Lung (tissue), 12 donors: ENCODE results near the gene SGSM2. TPM values are rescaled to one million over a fixed set of nuclear protein-coding genes. Genes with fewer than 3 reads are reported as not detected.

Experiments used
- ATAC-seq: fragments of 200-7000 bp; cut with Tn5 transposase; one replicate; pipeline ENCODE4 v1.9.1; 2020; ENCODE audit warnings: moderate number of reproducible peaks; ENCODE audit not compliant: insufficient read depth, low FRiP score
- DNase-seq, 3 donors: peaks; one replicate each; pipeline ENCODE4 v3.0.0-alpha.2; 2013 to 2017
- H3K27ac ChIP-seq, 2 donors: one replicate each; pipeline ENCODE4 v1.5.1; 2013; ENCODE audit warnings: mild to moderate bottlenecking in 2 of 2, moderate library complexity in 2 of 2, control low read depth in 1 of 2, inconsistent platforms in 1 of 2, low read depth in 1 of 2, low read length in 1 of 2
- H3K27me3 ChIP-seq, 3 donors: one replicate each; pipeline ENCODE4 v1.5.1; 2013; ENCODE audit warnings: low read length in 2 of 3; ENCODE audit not compliant: control insufficient read depth in 3 of 3, insufficient read depth in 3 of 3
- H3K36me3 ChIP-seq, 4 donors: one replicate each; pipeline ENCODE4 v1.5.1; 2013; ENCODE audit warnings: low read length in 4 of 4, mild to moderate bottlenecking in 1 of 4, moderate library complexity in 1 of 4; ENCODE audit not compliant: control insufficient read depth in 4 of 4, insufficient read depth in 4 of 4
- H3K4me1 ChIP-seq, 5 donors: one replicate each; pipeline ENCODE4 v1.5.1; 2013; ENCODE audit warnings: low read length in 5 of 5, mild to moderate bottlenecking in 2 of 5, moderate library complexity in 1 of 5; ENCODE audit not compliant: control insufficient read depth in 5 of 5, insufficient read depth in 5 of 5
- H3K4me3 ChIP-seq: one replicate; pipeline ENCODE4 v1.5.1; 2013; ENCODE audit warnings: mild to moderate bottlenecking, control low read depth, moderate library complexity
- H3K9ac ChIP-seq, 2 donors: one replicate each; pipeline ENCODE4 v1.5.1; 2013; ENCODE audit warnings: low read length in 2 of 2, control low read depth in 1 of 2; ENCODE audit not compliant: insufficient read depth in 1 of 2
- H3K9me3 ChIP-seq, 4 donors: one replicate each; pipeline ENCODE4 v1.5.1; 2013; ENCODE audit warnings: low read length in 3 of 4, mild to moderate bottlenecking in 1 of 4, moderate library complexity in 1 of 4; ENCODE audit not compliant: control insufficient read depth in 4 of 4, insufficient read depth in 3 of 4
- CTCF ChIP-seq: IDR thresholded peaks from 2 replicates; pipeline ENCODE4 v1.5.1; 2012; ENCODE audit warnings: mild to moderate bottlenecking; ENCODE audit errors: control extremely low read depth, extremely low read depth
- WGBS, 2 donors: extraction: QIAGEN DNeasy Blood & Tissue Kit; methylation state at CpG; one replicate each; pipeline ENCODE4 v1.1.7; 2013; 5-methylcytosine and 5-hydroxymethylcytosine counted together
- polyA plus RNA-seq, 2 donors: library from polyadenylated mRNA; stranded (reverse); fragments of 200-250 nt; gene quantifications; one replicate each; pipeline ENCODE4 v1.2.1, GENCODE V29; 2013
- total RNA-seq, 2 donors: library from RNA; depleted of rRNA in 1 of 2; stranded (reverse); fragments of >200 nt in 1 of 2; gene quantifications; one replicate each; pipeline ENCODE4 v1.2.1, GENCODE V29; 2014 to 2021
- donor health status: control.
- donor health status: control.
- donor health status: Bipolar disorder and iron deficiency.
- donor health status: healthy.
- donor health status: DM: yes; HTN: yes; CAD: no.

SGSM2 gene
- total and polyA plus RNA-seq, 4 donors: 33.1 to 60.8 (median 52.4) TPM

DNA sequence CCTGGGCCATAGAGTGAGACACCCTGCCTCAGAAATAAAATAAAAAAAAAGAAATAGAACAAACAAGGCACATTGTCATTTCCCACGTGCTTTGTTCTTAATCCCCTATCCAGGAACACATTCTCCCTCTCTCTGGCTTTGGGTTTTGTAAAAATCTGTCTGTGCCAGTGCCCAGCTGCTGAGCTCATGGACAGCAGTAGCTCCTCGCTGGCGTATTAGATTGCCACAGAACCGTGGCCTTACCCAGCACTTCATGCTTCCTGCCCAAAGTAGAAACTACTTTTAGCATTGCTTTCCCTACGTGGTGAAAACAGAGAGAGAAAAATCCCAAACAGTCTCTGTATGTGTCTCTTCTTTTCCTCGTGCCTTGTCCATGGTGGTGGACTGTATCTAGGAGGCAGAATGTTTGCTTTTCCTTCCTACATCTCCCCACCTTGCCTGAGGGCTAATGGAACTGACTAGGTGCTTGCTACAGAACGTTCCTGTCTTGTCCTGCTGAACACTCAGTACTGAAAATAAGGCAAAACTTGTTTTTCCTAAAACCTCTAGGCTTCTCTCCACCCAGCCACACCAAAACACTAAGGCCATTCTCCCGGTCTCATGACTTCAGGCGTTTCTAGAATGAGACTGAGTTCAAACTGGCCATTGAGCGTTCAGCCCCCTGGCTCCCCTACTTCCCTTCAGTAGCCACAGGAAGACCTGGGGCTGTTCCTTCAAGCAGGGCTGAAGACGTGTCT lies 37.4 kb downstream of the SGSM2 start:
- Histone ChIP-seq H3K27me3 (no peaks in the 10 kb centered on the region), H3K4me3 (no peak overlapping the region), H3K36me3 (peaks cover 0 to 70% (median 10%) of the 10 kb centered on the region in 4 donors), H3K27ac (no peak overlapping the region), H3K4me1 (no peaks in the 10 kb centered on the region), H3K9me3 (no peaks in the 10 kb centered on the region), H3K9ac (no peak overlapping the region)
- no peak for TF ChIP-seq CTCF
- WGBS, 2 donors: 78 to 87% methylated on average over 11 of the region's 11 CpGs
- no peak for DNase-seq
- no peak for ATAC-seq

- H3K4me3 ChIP-seq: no peak overlapping the region
- no peak overlapping the region for H3K27ac ChIP-seq
- no peaks in the 10 kb centered on the region for H3K27me3 ChIP-seq
- peaks cover 0 to 75% (median 11%) of the 10 kb centered on the region in 4 donors for H3K36me3 ChIP-seq
- no peak for ATAC-seq
- H3K9me3 ChIP-seq: no peaks in the 10 kb centered on the region
- no peak overlapping the region for H3K9ac ChIP-seq
- 92 to 95% methylated on average over 17 to 19 of the region's 19 CpGs for WGBS, 2 donors
- TF ChIP-seq CTCF: no peak
- no peaks in the 10 kb centered on the region for H3K4me1 ChIP-seq
- no peak for DNase-seq
These were observed 38.1 kb downstream of the SGSM2 start for GRCh38 chr17:2375406-2375805.

- no peak for DNase-seq
- H3K9ac ChIP-seq: no peak overlapping the region
- H3K36me3 ChIP-seq: peaks cover 0 to 80% (median 11%) of the 10 kb centered on the region in 4 donors
- no peak overlapping the region for H3K27ac ChIP-seq
- WGBS, 2 donors: 92 to 96% methylated on average over 14 of the region's 14 CpGs
- TF ChIP-seq CTCF: no peak
- no peaks in the 10 kb centered on the region for H3K9me3 ChIP-seq
- no peaks in the 10 kb centered on the region for H3K4me1 ChIP-seq
- H3K4me3 ChIP-seq: no peak overlapping the region
- no peaks in the 10 kb centered on the region for H3K27me3 ChIP-seq
- no peak for ATAC-seq
These were observed 38.8 kb downstream of the SGSM2 start for GRCh38 chr17:2376107-2376506.

- 95 to 97% methylated on average over 10 of the region's 10 CpGs for WGBS, 2 donors
- DNase-seq (no peak), ATAC-seq (no peak)
- Histone ChIP-seq H3K36me3 (peaks cover 0 to 68% (median 9%) of the 10 kb centered on the region in 4 donors), H3K27ac (no peak overlapping the region), H3K27me3 (no peaks in the 10 kb centered on the region), H3K9ac (no peak overlapping the region), H3K9me3 (no peaks in the 10 kb centered on the region), H3K4me3 (no peak overlapping the region), H3K4me1 (no peaks in the 10 kb centered on the region)
- no peak for TF ChIP-seq CTCF
These were observed 40.4 kb downstream of the SGSM2 start for GRCh38 chr17:2377659-2378058.
